NOMO-1 treated with dmso at 0.1 percent for 144 hours (cell line): ENCODE results near the gene CHADL.
A peak's percentile ranks its signal among the peaks of the same experiment; 100 is the strongest.

Source experiments
- DNase-seq: peaks from one replicate; lab custom pipeline; 2025; ENCODE audit not compliant: unreplicated experiment; lab: John Stamatoyannopoulos, UW

The CHADL gene

GRCh38 chr22:41230401-41230785, 10.3 kb downstream of the CHADL start:
- no peak for DNase-seq

GRCh38 chr22:41229730-41230400, 10.9 kb downstream of the CHADL start:
- DNase-seq = no peak

GRCh38 chr22:41229215-41229614, 11.5 kb downstream of the CHADL start:
- no peak for DNase-seq

GRCh38 chr22:41226723-41227655, 13.7 kb downstream of the CHADL start:
- DNase-seq = no peak

GRCh38 chr22:41223535-41223934, 17.2 kb downstream of the CHADL start:
- DNase-seq = no peak

- DNase-seq = no peak
Measured at GRCh38 chr22:41222846-41223507, 17.8 kb downstream of the CHADL start.

- peak; percentile 87 for DNase-seq
Measured at GRCh38 chr22:41217553-41218157, 23.1 kb downstream of the CHADL start.

GRCh38 chr22:41216984-41217383, 23.7 kb downstream of the CHADL start:
- no peak for DNase-seq

- DNase-seq = no peak
Measured at GRCh38 chr22:41215926-41216325, 24.8 kb downstream of the CHADL start.

- DNase-seq = no peak
Measured at GRCh38 chr22:41215409-41215808, 25.3 kb downstream of the CHADL start.

- no peak for DNase-seq
Measured at GRCh38 chr22:41206719-41207118, 34.0 kb downstream of the CHADL start.

GRCh38 chr22:41204992-41205900, 35.5 kb downstream of the CHADL start, which contains the start of gene L3MBTL2:
L3MBTL2 (plus strand) TSS chr22:41205312; CDS start chr22:41205363, 51 bp downstream.
- DNase-seq = peak; percentile 95

- no peak for DNase-seq
Measured at GRCh38 chr22:41204066-41204465, 36.7 kb downstream of the CHADL start.

- DNase-seq = no peak
Measured at GRCh38 chr22:41203118-41203517, 37.6 kb downstream of the CHADL start.

- no peak for DNase-seq
Measured at GRCh38 chr22:41201141-41201540, 39.6 kb downstream of the CHADL start.

GRCh38 chr22:41198027-41198580, 42.6 kb downstream of the CHADL start:
- no peak for DNase-seq

GRCh38 chr22:41197038-41197972, 43.4 kb downstream of the CHADL start:
- peak; percentile 77 for DNase-seq

- no peak for DNase-seq
Measured at GRCh38 chr22:41193829-41194228, 46.9 kb downstream of the CHADL start.

GRCh38 chr22:41191467-41191866, 49.3 kb downstream of the CHADL start:
- no peak for DNase-seq
